ENCODE results near the gene PES1. TPM values are rescaled to one million over a fixed set of nuclear protein-coding genes. Genes with fewer than 3 reads are reported as not detected.
A peak's percentile ranks its signal among the peaks of the same experiment; 100 is the strongest.

The PES1 gene
- total RNA-seq, 1 experiment from 2014 or later: 68.9 TPM

DNA sequence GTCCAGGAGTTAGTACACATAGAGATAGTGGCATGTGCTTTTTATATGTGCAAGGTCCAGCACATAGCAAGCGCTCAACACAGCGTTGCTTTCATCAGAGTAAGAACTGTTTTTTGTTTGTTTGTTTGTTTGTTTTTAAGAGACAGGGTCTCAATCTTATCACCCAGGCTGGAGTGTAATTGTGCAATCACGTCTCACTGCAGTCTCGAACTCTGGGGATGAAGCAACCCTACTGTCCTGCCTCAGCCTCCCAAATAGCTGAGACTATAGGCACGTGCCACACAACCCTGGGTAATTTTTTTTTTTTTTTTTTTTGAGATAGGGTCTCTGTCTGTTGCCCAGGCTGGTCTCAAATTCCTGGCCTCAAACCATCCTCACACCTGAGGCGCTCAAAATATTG is 26.1 kb upstream of the PES1 start:
- Histone ChIP-seq H3K36me3 (no peaks in the 10 kb centered on the region), H3K27me3 (replicated peaks) (no peaks in the 10 kb centered on the region), H3K27ac (no peak overlapping the region)

GRCh38 chr22:30615543-30615954 is 23.8 kb upstream of the PES1 start:
- no peak for DNase-seq (ENCODE audit: low read depth in 1 of 2, low spot score in 2 of 2)
- Histone ChIP-seq H3K4me3 (no peak overlapping the region), H3K27ac (no peak overlapping the region), H3K9me3 (replicated peaks) (no peaks in the 10 kb centered on the region), H3K36me3 (no peaks in the 10 kb centered on the region), H3K27me3 (replicated peaks) (no peaks in the 10 kb centered on the region), H3K4me1 (replicated peaks) (no peaks in the 10 kb centered on the region)

More for the DNA sequence above, 26.1 kb upstream of the PES1 start:
- no peak for DNase-seq (ENCODE audit: low read depth in 1 of 2, low spot score in 2 of 2)
- no peak overlapping the region for H3K4me3 ChIP-seq
- no peaks in the 10 kb centered on the region for H3K4me1 ChIP-seq (replicated peaks)
- H3K9me3 ChIP-seq (replicated peaks): no peaks in the 10 kb centered on the region

DNA sequence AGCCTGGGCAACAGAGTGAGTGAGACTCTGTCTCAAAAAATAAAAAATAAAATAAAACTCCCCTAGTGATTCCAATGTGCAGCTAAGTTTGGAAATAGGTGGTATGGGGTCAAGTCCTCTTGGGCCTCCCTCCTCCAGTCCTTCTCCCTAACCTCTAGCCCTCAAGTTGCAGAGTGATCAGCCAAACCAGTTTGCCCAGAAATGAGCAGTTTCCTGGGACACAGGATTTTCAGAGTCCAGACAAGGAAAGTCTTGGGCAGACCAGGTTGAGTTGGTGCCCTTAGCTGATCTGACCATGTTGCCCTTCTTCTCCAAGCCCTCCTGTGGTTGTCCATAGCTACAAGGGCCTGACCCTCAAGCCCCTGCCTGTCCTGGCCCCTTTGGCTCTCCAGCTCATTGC is 23.2 kb upstream of the PES1 start:
- Histone ChIP-seq H3K9me3 (replicated peaks) (no peaks in the 10 kb centered on the region), H3K36me3 (no peaks in the 10 kb centered on the region), H3K4me3 (no peak overlapping the region), H3K4me1 (replicated peaks) (peaks cover under 1% of the 10 kb centered on the region), H3K27ac (no peak overlapping the region), H3K27me3 (replicated peaks) (no peaks in the 10 kb centered on the region)
- DNase-seq (ENCODE audit: low read depth in 1 of 2, low spot score in 2 of 2): no peak

DNA sequence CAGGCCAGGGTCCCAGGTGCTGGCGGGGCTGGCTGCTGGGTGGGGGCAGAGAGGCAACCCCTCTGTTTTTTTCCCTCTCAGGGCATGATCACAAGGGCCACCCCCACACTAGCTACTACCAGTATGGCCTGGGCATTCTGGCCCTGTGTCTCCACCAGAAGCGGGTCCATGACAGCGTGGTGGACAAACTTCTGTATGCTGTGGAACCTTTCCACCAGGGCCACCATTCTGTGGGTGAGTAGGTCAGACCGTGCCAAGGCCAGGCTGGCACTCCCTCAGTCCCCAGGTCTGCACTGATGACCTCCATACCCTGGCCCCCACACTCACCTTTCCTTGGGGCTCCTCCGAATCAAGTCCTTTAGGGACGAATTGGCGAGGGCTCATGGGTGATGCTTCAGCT is 22.6 kb upstream of the PES1 start:
- H3K36me3 ChIP-seq: no peaks in the 10 kb centered on the region
- no peak overlapping the region for H3K27ac ChIP-seq
- H3K4me3 ChIP-seq: no peak overlapping the region
- H3K27me3 ChIP-seq (replicated peaks): no peaks in the 10 kb centered on the region
- H3K9me3 ChIP-seq (replicated peaks): no peaks in the 10 kb centered on the region
- peaks cover 6% of the 10 kb centered on the region for H3K4me1 ChIP-seq (replicated peaks)
- no peak for DNase-seq (ENCODE audit: low read depth in 1 of 2, low spot score in 2 of 2)

DNA sequence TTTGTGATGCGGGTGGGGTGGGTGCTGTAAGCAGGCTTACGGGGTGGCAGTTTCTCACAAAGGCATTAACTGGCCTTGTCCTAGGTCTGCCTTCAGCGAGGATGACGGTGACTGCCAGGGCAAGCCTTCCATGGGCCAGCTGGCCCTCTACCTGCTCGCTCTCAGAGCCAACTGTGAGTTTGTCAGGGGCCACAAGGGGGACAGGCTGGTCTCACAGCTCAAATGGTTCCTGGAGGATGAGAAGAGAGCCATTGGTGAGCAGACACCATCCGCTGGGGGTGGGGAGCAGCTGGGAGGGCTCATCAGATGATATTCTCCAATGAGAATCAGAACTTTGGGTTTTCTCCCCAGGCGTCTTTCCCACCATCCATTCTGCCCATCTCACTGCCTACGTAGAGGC is 21.1 kb upstream of the PES1 start:
- H3K27ac ChIP-seq: no peak overlapping the region
- H3K4me3 ChIP-seq: no peak overlapping the region
- no peaks in the 10 kb centered on the region for H3K9me3 ChIP-seq (replicated peaks)
- H3K4me1 ChIP-seq (replicated peaks): peaks cover 16% of the 10 kb centered on the region
- no peaks in the 10 kb centered on the region for H3K27me3 ChIP-seq (replicated peaks)
- H3K36me3 ChIP-seq: no peaks in the 10 kb centered on the region
- no peak for DNase-seq (ENCODE audit: low read depth in 1 of 2, low spot score in 2 of 2)

- H3K4me3 ChIP-seq: no peak overlapping the region
- H3K9me3 ChIP-seq (replicated peaks): no peaks in the 10 kb centered on the region
- no peak for DNase-seq (ENCODE audit: low read depth in 1 of 2, low spot score in 2 of 2)
- no peak overlapping the region for H3K27ac ChIP-seq
- H3K27me3 ChIP-seq (replicated peaks): no peaks in the 10 kb centered on the region
- H3K36me3 ChIP-seq: no peaks in the 10 kb centered on the region
- peaks cover 27% of the 10 kb centered on the region for H3K4me1 ChIP-seq (replicated peaks)
Measured at GRCh38 chr22:30611197-30611596, 19.5 kb upstream of the PES1 start.

GRCh38 chr22:30610299-30610698 is 18.6 kb upstream of the PES1 start:
- H3K27me3 ChIP-seq (replicated peaks): no peaks in the 10 kb centered on the region
- peaks cover 36% of the 10 kb centered on the region for H3K4me1 ChIP-seq (replicated peaks)
- no peaks in the 10 kb centered on the region for H3K9me3 ChIP-seq (replicated peaks)
- H3K4me3 ChIP-seq: no peak overlapping the region
- no peak overlapping the region for H3K27ac ChIP-seq
- H3K36me3 ChIP-seq: no peaks in the 10 kb centered on the region
- no peak for DNase-seq (ENCODE audit: low read depth in 1 of 2, low spot score in 2 of 2)

GRCh38 chr22:30609260-30610185 is 17.8 kb upstream of the PES1 start:
- Histone ChIP-seq H3K27ac (peak overlapping the region; percentile 60), H3K4me3 (no peak overlapping the region), H3K36me3 (no peaks in the 10 kb centered on the region), H3K27me3 (replicated peaks) (no peaks in the 10 kb centered on the region), H3K9me3 (replicated peaks) (no peaks in the 10 kb centered on the region), H3K4me1 (replicated peaks) (peaks cover 37% of the 10 kb centered on the region)
- peak; percentile 77 to 78 for DNase-seq (ENCODE audit: low read depth in 1 of 2, low spot score in 2 of 2)

DNA sequence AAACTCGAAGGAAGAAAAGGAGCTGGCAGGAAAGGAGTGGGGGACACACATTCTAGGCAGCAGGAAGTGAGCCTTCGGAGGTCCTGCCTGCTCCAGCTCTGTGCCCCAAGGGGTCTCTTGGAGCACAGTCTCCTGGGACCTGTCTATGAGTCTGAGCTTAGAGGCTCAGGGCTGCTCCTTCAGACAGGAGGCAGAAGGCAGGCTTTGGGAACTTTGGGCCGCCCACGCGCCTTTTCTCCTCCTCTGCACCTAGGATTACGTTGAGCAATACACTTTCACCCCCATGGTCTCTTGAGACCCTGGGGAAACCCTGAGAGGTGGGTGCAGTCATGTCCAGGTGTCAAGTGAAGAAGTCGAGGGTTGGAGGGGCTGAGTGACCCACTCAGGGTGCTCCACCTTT is 16.2 kb upstream of the PES1 start:
- Histone ChIP-seq H3K27me3 (replicated peaks) (no peaks in the 10 kb centered on the region), H3K4me3 (no peak overlapping the region), H3K36me3 (no peaks in the 10 kb centered on the region), H3K9me3 (replicated peaks) (no peaks in the 10 kb centered on the region), H3K4me1 (replicated peaks) (peaks cover 37% of the 10 kb centered on the region), H3K27ac (no peak overlapping the region)
- no peak for DNase-seq (ENCODE audit: low read depth in 1 of 2, low spot score in 2 of 2)

DNA sequence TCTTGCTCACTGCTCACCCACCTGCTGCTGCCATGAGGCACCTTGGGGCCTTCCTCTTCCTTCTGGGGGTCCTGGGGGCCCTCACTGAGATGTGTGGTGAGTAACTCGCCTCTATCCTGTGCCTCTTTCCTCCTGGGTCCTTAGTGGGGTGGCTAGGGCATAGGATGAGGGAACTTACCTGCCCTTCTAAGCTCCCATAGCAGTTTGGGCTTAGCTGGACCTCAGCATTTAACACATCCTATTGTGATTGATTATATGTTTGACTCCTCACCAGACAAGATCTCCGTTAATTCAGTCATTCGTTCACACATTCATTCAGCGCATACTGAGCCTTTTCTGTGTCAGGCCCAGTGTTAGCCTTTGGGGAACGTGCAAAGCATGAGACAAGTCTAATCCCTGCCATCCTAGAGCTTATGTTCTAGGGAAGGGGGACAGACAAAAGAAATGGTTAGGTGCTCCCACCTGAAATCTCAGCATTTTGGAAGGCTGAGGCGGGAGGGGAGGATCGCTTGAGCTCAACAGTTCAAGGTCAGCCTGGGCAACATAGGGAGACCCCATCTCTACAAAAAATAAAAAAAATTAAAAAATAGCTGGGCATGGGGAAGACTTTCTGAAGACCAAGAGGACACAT is 15.7 kb upstream of the PES1 start:
- Histone ChIP-seq H3K27ac (no peak overlapping the region), H3K9me3 (replicated peaks) (no peaks in the 10 kb centered on the region), H3K36me3 (no peaks in the 10 kb centered on the region), H3K27me3 (replicated peaks) (no peaks in the 10 kb centered on the region), H3K4me1 (replicated peaks) (peaks cover 37% of the 10 kb centered on the region), H3K4me3 (peak overlapping the region; percentile 29; the same call in 1 of the 2 replicates)
- DNase-seq (ENCODE audit: low read depth in 1 of 2, low spot score in 2 of 2): no peak

GRCh38 chr22:30606455-30607299 is 15.0 kb upstream of the PES1 start, which contains the start of gene TCN2:
Gene TCN2 (plus strand): TSS chr22:30607174. CDS start chr22:30607332, 158 bp downstream.
- Histone ChIP-seq H3K27ac (no peak within 1 kb of the TSS), H3K4me3 (peak within 1 kb of the TSS; percentile 29), H3K27me3 (replicated peaks) (no peaks in the 10 kb centered on the region), H3K36me3 (no peaks in the 10 kb centered on the region), H3K9me3 (replicated peaks) (no peaks in the 10 kb centered on the region), H3K4me1 (replicated peaks) (peaks cover 37% of the 10 kb centered on the region)
- DNase-seq (ENCODE audit: low read depth in 1 of 2, low spot score in 2 of 2): peak; percentile 32 to 73

DNA sequence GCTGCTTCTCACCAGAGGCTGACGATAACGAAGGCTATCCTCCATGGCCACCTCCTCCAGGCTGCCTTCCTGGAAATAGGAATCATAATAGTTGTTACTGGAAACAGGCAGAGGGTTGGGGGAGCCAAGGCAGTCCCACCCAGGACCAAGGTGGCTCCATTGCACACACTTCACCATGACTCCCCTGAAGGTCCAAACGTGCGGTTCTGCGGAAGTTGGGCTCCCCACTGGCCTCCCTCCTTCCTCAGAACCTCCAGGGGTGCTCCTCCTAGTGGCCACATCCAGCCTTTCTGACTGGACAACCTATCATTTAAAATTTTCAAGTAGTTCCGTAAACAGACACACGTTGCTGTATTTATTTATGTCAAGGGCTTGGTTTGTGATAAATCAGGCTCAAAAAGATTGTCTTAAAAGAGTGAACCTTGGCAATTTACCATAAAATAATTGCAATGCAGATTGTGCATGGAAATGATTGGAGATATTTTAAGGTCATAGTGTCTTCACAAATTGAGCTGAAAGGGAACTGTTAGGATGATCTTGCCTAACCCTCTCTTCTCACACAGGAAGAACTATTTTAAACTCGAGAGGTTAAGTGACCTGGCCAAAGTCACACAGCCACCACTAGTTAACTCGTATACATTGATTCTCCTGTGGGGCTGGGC is 13.9 kb upstream of the PES1 start:
- DNase-seq (ENCODE audit: low read depth in 1 of 2, low spot score in 2 of 2): peak in 1 of 2 experiments; percentile 28
- peaks cover 37% of the 10 kb centered on the region for H3K4me1 ChIP-seq (replicated peaks)

DNA sequence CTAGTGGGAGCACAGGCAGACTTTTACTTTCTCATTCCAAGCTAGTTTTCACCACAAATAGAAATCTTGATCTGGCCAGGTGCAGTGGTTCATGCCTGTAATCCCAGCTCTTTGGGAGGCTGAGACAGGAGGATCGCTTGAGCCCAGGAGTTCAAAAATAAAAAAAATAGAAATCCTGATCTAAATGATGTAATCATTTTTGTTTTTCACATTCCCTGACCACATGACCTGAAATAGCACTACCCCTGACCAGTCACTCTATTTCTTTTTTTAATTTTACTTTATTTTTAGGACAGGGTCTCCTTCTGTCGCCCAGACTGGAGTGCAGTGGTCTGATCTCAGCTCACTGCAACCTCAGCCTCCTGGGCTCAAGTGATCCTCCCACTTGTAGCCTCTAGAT is 13.0 kb upstream of the PES1 start:
- H3K27ac ChIP-seq: no peak overlapping the region
- no peaks in the 10 kb centered on the region for H3K36me3 ChIP-seq
- H3K9me3 ChIP-seq (replicated peaks): no peaks in the 10 kb centered on the region
- peaks cover 35% of the 10 kb centered on the region for H3K4me1 ChIP-seq (replicated peaks)
- no peak for DNase-seq (ENCODE audit: low read depth in 1 of 2, low spot score in 2 of 2)
- no peak overlapping the region for H3K4me3 ChIP-seq
- H3K27me3 ChIP-seq (replicated peaks): no peaks in the 10 kb centered on the region

More for the DNA sequence above, 13.9 kb upstream of the PES1 start:
- H3K4me3 ChIP-seq: no peak overlapping the region
- no peaks in the 10 kb centered on the region for H3K27me3 ChIP-seq (replicated peaks)
- H3K27ac ChIP-seq: no peak overlapping the region
- H3K36me3 ChIP-seq: no peaks in the 10 kb centered on the region
- H3K9me3 ChIP-seq (replicated peaks): no peaks in the 10 kb centered on the region
